Gastrocnemius medialis (tissue), 4 donors: ENCODE measurements around the gene ATP10B.

Source experiments
- CTCF ChIP-seq, 5 experiments: fragments of 450-650 bp in 3 of 5; fragments of 200-600 bp in 2 of 5; sonication (generic) in 2 of 5; IDR thresholded peaks in 4 of 5; conservative IDR thresholded peaks in 1 of 5; 1 replicate in 4 of 5; 2 replicates in 1 of 5; pipeline ENCODE4 v1.5.1; 2016 to 2019; ENCODE audit warnings: antibody characterized with exemption in 5 of 5, mild to moderate bottlenecking in 3 of 5, moderate library complexity in 3 of 5
- POLR2A ChIP-seq, 2 donors: fragments of 450-650 bp; IDR thresholded peaks; one replicate each; pipeline ENCODE4 v1.6.1; 2017; ENCODE audit warnings: antibody characterized with exemption in 2 of 2, mild to moderate bottlenecking in 2 of 2, moderate library complexity in 2 of 2

- no peak for TF ChIP-seq POLR2A (IDR thresholded peaks at IDR 0.05)
- no peak for TF ChIP-seq CTCF (IDR thresholded peaks at IDR 0.05 in 4 of 5, conservative IDR thresholded peaks at IDR 0.05 in 1 of 5)
Observed at GRCh38 chr5:160701403-160701802, 150.6 kb downstream of the ATP10B start.
